KMS-11 (cell line): ENCODE data around the gene CHML.
A peak's percentile ranks its signal among the peaks of the same experiment; 100 is the strongest.

Experiments
- H2AFZ ChIP-seq: fragments of 200-600 bp; sonication (generic); 2 replicates; pipeline ENCODE4 v1.6.1; 2016; ENCODE audit warnings: antibody characterized with exemption, mixed run types, low read depth
- H3K27ac ChIP-seq: fragments of 200-600 bp; sonication (generic); 2 replicates; pipeline ENCODE4 v1.6.1; 2016; ENCODE audit warnings: mild to moderate bottlenecking, mixed run types
- H3K27me3 ChIP-seq: fragments of 200-600 bp; sonication (generic); 2 replicates; pipeline ENCODE4 v1.6.1; 2017; ENCODE audit warnings: mild to moderate bottlenecking, low read depth, mixed run types, moderate library complexity; ENCODE audit not compliant: insufficient read depth
- H3K36me3 ChIP-seq: fragments of 200-600 bp; sonication (generic); 2 replicates; pipeline ENCODE4 v1.6.1; 2017; ENCODE audit warnings: mild to moderate bottlenecking, mixed run types; ENCODE audit not compliant: insufficient read depth
- H3K4me1 ChIP-seq: fragments of 200-600 bp; sonication (generic); 2 replicates; pipeline ENCODE4 v1.6.1; 2016; ENCODE audit warnings: mild to moderate bottlenecking, low read depth, mixed run types; ENCODE audit not compliant: poor library complexity, severe bottlenecking
- H3K4me2 ChIP-seq: fragments of 200-600 bp; sonication (generic); 2 replicates; pipeline ENCODE4 v1.7.0; 2016; ENCODE audit warnings: mild to moderate bottlenecking, mixed run types
- H3K4me3 ChIP-seq: fragments of 200-600 bp; sonication (generic); IDR thresholded peaks from 2 replicates; pipeline ENCODE4 v1.6.1; 2017; ENCODE audit warnings: low read depth, low read length, mixed read lengths; ENCODE audit not compliant: insufficient read depth
- H3K79me2 ChIP-seq: fragments of 200-600 bp; sonication (generic); 2 replicates; pipeline ENCODE4 v1.6.1; 2016; ENCODE audit warnings: low read depth, mixed run types; ENCODE audit not compliant: insufficient read depth
- H3K9ac ChIP-seq: fragments of 200-600 bp; sonication (generic); 2 replicates; pipeline ENCODE4 v1.6.1; 2016; ENCODE audit warnings: mild to moderate bottlenecking, mixed run types
- H4K20me1 ChIP-seq: fragments of 200-600 bp; sonication (generic); 2 replicates; pipeline ENCODE4 v1.6.1; 2016; ENCODE audit warnings: mild to moderate bottlenecking, mixed run types; ENCODE audit not compliant: insufficient read depth
- TF ChIP-seq, protein P1 (sequence below): fragments of 200-600 bp; sonication (generic); conservative IDR thresholded peaks from 2 replicates; pipeline ENCODE4 v1.6.1; 2017; ENCODE audit warnings: low read depth, mild to moderate bottlenecking, antibody characterized with exemption, low read length, moderate library complexity, mixed read lengths

CHML gene

DNA sequence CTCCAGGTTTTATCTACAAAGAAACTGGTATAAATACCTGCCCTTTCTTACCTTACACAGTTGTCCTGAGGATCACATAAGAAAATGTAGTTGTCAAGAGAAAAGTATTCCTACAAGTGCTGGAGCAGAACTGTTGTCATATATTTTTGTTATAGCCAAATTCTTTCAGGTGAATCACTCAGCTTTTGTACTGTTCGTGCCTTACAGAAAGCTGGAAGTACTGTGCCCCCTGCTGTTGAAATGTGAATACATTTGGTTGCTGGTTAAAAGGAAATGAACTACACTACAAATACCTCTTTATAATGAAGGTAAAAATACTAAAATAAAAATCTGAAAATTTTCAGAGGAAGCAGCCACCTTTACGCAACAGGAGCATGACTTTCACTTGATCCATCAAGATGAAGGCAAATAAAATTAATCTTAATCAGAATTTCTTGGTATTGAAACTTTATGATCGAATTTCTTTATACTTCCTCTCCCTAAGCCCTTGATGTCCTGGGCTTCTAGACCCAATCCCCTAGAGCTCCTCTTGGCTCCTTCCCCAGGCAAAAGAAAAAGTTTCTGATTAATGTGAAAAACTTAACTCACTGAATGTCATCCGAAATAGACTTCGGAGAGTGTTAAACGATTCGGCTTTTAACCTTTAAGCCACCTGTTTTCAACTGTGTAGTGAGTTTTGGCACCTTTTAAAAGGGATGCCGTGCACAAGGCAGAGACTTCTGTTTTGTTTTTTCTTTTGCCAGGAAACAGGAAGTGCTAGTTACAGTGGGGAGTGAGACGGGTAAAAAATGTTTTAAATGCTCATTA is 12.5 kb downstream of the CHML start:
- H3K4me3 ChIP-seq: no peak overlapping the region
- H3K27ac ChIP-seq: no peak overlapping the region
- H2AFZ ChIP-seq: no peak overlapping the region
- H3K4me1 ChIP-seq: no peaks in the 10 kb centered on the region
- H3K9ac ChIP-seq: no peak overlapping the region
- H3K4me2 ChIP-seq: no peak overlapping the region
- no peaks in the 10 kb centered on the region for H3K79me2 ChIP-seq
- no peaks in the 10 kb centered on the region for H4K20me1 ChIP-seq
- no peaks in the 10 kb centered on the region for H3K36me3 ChIP-seq
- TF ChIP-seq, protein P1, sequence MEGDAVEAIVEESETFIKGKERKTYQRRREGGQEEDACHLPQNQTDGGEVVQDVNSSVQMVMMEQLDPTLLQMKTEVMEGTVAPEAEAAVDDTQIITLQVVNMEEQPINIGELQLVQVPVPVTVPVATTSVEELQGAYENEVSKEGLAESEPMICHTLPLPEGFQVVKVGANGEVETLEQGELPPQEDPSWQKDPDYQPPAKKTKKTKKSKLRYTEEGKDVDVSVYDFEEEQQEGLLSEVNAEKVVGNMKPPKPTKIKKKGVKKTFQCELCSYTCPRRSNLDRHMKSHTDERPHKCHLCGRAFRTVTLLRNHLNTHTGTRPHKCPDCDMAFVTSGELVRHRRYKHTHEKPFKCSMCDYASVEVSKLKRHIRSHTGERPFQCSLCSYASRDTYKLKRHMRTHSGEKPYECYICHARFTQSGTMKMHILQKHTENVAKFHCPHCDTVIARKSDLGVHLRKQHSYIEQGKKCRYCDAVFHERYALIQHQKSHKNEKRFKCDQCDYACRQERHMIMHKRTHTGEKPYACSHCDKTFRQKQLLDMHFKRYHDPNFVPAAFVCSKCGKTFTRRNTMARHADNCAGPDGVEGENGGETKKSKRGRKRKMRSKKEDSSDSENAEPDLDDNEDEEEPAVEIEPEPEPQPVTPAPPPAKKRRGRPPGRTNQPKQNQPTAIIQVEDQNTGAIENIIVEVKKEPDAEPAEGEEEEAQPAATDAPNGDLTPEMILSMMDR: peak; percentile 65
- H3K27me3 ChIP-seq: no peaks in the 10 kb centered on the region

DNA sequence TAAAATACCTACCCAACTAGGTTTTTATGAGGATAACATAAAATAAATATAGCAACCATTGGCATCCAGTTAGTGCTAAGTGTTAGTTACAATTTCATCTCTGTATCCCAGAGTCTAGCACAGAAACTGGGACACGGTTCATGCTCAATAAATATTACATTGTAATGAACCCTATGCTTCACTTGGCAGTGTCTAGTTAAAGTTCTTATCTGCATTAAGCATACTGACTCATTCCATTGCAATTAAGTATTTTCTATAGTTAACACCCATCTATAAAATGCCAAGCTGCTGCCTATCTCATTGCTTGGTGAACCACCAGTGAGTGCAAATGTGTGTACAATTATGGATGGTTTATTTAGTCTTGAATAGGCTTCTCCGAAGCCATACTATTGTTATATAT is 15.2 kb downstream of the CHML start:
- no peaks in the 10 kb centered on the region for H3K4me1 ChIP-seq
- H3K4me3 ChIP-seq: no peak overlapping the region
- no peaks in the 10 kb centered on the region for H3K79me2 ChIP-seq
- no peaks in the 10 kb centered on the region for H4K20me1 ChIP-seq
- no peak overlapping the region for H3K9ac ChIP-seq
- TF ChIP-seq, protein P1: no peak
- H3K27me3 ChIP-seq: no peaks in the 10 kb centered on the region
- H3K27ac ChIP-seq: no peak overlapping the region
- H3K36me3 ChIP-seq: no peaks in the 10 kb centered on the region
- H3K4me2 ChIP-seq: no peak overlapping the region
- no peak overlapping the region for H2AFZ ChIP-seq

DNA sequence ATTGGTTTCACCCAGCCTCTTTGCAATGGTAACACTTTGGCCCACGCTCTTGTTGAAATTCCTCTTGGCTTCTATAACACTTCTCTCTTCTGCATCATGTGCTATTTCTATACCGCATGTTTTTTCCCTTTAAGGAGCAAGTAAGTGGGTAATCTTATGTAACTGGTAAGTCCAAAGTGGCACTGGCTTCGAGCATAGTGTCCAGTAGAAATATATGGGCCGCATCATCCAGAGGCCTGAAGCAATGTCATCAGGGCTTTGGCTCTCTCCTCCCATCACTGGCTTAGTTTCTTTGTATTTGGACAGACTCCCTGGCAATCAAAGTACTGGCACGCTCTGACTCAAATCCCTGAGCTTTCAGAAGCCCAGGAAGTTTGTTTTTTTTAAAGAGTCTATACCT is 17.5 kb downstream of the CHML start:
- TF ChIP-seq, protein P1: no peak
- Histone ChIP-seq H3K27me3 (no peaks in the 10 kb centered on the region), H3K36me3 (no peaks in the 10 kb centered on the region), H3K9ac (no peak overlapping the region), H3K4me1 (no peaks in the 10 kb centered on the region), H3K27ac (no peak overlapping the region), H3K79me2 (no peaks in the 10 kb centered on the region), H4K20me1 (no peaks in the 10 kb centered on the region), H3K4me3 (no peak overlapping the region), H2AFZ (no peak overlapping the region), H3K4me2 (no peak overlapping the region)

DNA sequence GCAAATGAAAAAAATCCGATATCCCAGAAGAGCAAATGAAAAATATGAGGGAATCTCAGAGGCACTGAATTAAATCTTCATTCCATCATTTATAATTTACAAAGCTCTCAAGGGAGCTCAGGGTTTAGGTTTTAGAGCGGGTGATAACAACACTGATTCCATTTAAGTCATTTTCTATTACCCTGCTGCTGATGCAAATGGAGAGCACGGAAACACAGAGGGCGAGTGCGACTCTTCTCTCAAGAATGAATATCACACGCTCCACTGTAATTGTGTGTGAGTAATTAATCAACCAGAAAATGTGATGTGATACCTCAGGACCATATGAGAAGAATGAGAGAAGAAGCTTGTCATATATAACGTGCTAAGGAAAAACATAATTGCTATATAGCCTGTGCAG is 22.7 kb downstream of the CHML start:
- Histone ChIP-seq H2AFZ (no peak overlapping the region), H3K4me2 (no peak overlapping the region), H3K4me1 (peaks cover 23% of the 10 kb centered on the region), H3K9ac (no peak overlapping the region), H4K20me1 (no peaks in the 10 kb centered on the region), H3K4me3 (no peak overlapping the region), H3K36me3 (no peaks in the 10 kb centered on the region), H3K27me3 (no peaks in the 10 kb centered on the region), H3K27ac (no peak overlapping the region), H3K79me2 (no peaks in the 10 kb centered on the region)
- TF ChIP-seq, protein P1: no peak
